PFSK-1 (cell line): ENCODE measurements around the gene NSG2.

Experiments
- FOXP2 ChIP-seq: optimal IDR thresholded peaks from 2 replicates; pipeline ENCODE3; 2011; ENCODE audit warnings: borderline replicate concordance, control low read depth, inconsistent platforms; ENCODE audit not compliant: insufficient read depth; ENCODE audit errors: extremely low read length, extremely low read depth
- POLR2AphosphoS5 ChIP-seq: IDR thresholded peaks from 2 replicates; pipeline ENCODE4 v1.6.1; 2012; ENCODE audit warnings: low read depth, mild to moderate bottlenecking, control low read depth, low read length, moderate library complexity
- SIN3A ChIP-seq: IDR thresholded peaks from 2 replicates; pipeline ENCODE4 v1.6.1; 2012; ENCODE audit warnings: mild to moderate bottlenecking, low read length, moderate library complexity, borderline replicate concordance; ENCODE audit not compliant: insufficient read depth
- TAF1 ChIP-seq: IDR thresholded peaks from 2 replicates; pipeline ENCODE4 v1.6.1; 2012; ENCODE audit warnings: low read length, control low read depth, borderline replicate concordance; ENCODE audit not compliant: insufficient read depth
- TF ChIP-seq, protein P1 (sequence below), 2 experiments: IDR thresholded peaks; 2 replicates each; pipeline versions ENCODE4 v1.6.1 to v1.8.0; 2011 to 2012; ENCODE audit warnings: low read depth in 2 of 2, low read length in 2 of 2, control low read depth in 1 of 2, inconsistent platforms in 1 of 2, mild to moderate bottlenecking in 1 of 2, moderate library complexity in 1 of 2; ENCODE audit not compliant: insufficient read depth in 1 of 2

The NSG2 gene

DNA sequence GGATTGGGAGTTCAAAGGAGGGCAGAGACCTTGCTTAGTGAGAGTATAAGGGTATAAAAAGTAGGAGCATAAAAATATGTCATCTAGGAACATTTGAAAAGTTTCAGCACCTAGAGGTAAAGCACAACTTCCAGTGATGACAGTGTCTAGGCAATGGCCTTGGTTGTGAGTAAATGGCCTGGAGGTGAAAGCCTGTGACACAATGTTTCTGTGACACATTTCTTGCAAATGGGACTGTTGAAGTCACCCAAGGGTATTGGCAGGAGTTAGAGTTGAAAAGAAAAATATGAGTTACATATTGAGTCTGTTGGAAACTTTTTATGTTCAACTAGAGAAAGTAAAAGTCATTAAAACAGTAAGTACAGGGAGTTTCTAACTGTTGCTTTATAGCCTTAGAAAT is 41.7 kb upstream of the NSG2 start:
- TF ChIP-seq SIN3A: no peak
- no peak for TF ChIP-seq POLR2AphosphoS5
- TF ChIP-seq, protein P1, sequence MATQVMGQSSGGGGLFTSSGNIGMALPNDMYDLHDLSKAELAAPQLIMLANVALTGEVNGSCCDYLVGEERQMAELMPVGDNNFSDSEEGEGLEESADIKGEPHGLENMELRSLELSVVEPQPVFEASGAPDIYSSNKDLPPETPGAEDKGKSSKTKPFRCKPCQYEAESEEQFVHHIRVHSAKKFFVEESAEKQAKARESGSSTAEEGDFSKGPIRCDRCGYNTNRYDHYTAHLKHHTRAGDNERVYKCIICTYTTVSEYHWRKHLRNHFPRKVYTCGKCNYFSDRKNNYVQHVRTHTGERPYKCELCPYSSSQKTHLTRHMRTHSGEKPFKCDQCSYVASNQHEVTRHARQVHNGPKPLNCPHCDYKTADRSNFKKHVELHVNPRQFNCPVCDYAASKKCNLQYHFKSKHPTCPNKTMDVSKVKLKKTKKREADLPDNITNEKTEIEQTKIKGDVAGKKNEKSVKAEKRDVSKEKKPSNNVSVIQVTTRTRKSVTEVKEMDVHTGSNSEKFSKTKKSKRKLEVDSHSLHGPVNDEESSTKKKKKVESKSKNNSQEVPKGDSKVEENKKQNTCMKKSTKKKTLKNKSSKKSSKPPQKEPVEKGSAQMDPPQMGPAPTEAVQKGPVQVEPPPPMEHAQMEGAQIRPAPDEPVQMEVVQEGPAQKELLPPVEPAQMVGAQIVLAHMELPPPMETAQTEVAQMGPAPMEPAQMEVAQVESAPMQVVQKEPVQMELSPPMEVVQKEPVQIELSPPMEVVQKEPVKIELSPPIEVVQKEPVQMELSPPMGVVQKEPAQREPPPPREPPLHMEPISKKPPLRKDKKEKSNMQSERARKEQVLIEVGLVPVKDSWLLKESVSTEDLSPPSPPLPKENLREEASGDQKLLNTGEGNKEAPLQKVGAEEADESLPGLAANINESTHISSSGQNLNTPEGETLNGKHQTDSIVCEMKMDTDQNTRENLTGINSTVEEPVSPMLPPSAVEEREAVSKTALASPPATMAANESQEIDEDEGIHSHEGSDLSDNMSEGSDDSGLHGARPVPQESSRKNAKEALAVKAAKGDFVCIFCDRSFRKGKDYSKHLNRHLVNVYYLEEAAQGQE (IDR thresholded peaks at IDR 0.05; ENCODE audit: insufficient read depth in 1 of 2, low read depth in 2 of 2, low read length in 2 of 2): no peak
- no peak for TF ChIP-seq FOXP2
- TF ChIP-seq TAF1: no peak

DNA sequence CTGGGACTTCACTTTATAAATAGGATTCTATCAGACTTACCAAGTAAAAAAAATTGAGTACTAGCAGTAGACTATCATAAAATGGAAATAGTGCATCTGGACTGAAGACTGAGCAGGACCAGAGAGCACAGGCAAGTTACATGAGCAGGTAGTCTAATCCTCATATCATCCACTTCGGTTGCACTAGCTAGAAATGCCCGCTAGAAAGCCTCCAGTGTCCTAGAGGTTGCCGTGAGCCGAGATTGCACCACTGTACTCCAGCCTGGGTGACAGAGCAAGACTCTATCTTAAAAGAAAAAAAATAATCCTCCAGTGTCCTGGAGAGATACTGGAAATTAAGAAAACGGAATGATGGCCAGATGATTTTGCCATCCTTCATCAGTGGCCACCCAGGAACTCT is 36.6 kb upstream of the NSG2 start:
- TF ChIP-seq POLR2AphosphoS5: no peak
- no peak for TF ChIP-seq SIN3A
- TF ChIP-seq TAF1: no peak
- TF ChIP-seq, protein P1 (IDR thresholded peaks at IDR 0.05; ENCODE audit: insufficient read depth in 1 of 2, low read depth in 2 of 2, low read length in 2 of 2): no peak
- TF ChIP-seq FOXP2: no peak

DNA sequence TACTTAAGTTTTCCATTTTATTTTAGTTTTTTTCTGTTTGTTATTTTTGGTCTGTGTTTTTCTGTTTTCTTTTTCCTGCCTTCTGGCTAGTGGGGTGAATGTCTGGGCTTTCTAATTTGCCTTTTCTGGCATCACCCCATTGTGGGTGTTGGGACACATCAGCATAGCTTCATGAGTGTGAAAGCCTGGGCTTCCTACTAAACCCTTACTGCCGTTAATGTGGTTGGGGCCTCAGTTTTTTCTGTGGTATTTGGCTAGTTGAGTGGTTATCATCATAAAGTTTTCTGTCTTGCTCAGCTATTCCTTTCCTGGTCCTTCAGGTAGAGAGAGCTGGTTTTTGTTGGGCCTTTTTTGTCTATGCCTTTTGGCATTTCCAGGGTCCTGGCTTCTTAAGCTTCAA is 35.1 kb upstream of the NSG2 start:
- TF ChIP-seq, protein P1 (IDR thresholded peaks at IDR 0.05; ENCODE audit: insufficient read depth in 1 of 2, low read depth in 2 of 2, low read length in 2 of 2): no peak
- TF ChIP-seq POLR2AphosphoS5 (no peak), FOXP2 (no peak), SIN3A (no peak), TAF1 (no peak)

DNA sequence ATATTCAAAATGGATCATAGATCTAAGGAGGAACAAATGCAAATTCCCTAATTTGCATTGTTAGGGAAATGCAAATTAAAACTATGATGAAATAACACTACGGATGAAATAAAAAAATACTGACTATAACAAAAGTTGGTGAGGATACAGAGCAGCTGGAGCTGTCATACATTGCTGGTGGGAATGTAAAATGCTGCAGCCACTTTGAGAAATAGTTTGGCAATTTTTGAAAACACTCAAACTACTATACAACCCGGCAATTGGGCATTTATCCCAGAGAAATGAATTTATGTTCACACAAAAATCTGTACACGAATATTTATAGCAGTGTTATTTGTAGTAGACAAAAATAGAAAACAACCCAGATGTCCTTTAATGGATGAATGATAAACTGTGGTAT is 34.1 kb upstream of the NSG2 start:
- no peak for TF ChIP-seq SIN3A
- no peak for TF ChIP-seq TAF1
- no peak for TF ChIP-seq FOXP2
- TF ChIP-seq, protein P1 (IDR thresholded peaks at IDR 0.05; ENCODE audit: insufficient read depth in 1 of 2, low read depth in 2 of 2, low read length in 2 of 2): no peak
- TF ChIP-seq POLR2AphosphoS5: no peak

DNA sequence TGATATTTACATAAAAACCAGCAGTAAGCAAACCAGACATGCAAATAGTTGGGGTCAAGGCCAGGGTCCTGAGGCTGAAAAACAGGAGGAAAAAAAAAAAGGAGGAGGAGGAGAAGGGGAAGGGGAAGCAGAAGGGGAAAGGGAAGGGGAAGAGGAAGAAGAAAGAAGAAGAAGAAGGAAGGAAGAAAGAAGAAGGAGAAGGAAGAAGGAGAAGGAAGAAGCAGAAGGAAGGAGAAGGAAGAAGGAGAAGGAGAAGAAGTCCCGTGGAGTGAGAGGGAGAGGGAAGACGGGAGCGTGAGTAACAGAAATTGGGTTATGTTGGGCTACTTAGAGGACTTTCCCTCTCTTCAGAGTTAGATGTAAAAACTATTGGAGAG is 24.6 kb upstream of the NSG2 start:
- TF ChIP-seq SIN3A (no peak), FOXP2 (no peak), TAF1 (no peak), POLR2AphosphoS5 (no peak)
- TF ChIP-seq, protein P1 (IDR thresholded peaks at IDR 0.05; ENCODE audit: insufficient read depth in 1 of 2, low read depth in 2 of 2, low read length in 2 of 2): no peak
